ENCODE results near the gene WNK2. TPM values are rescaled to one million over a fixed set of nuclear protein-coding genes. Genes with fewer than 3 reads are reported as not detected.

Gene WNK2
- total and polyA plus RNA-seq, 4 experiments from 2014 or later = 0.26 TPM; not detected in 3

DNA sequence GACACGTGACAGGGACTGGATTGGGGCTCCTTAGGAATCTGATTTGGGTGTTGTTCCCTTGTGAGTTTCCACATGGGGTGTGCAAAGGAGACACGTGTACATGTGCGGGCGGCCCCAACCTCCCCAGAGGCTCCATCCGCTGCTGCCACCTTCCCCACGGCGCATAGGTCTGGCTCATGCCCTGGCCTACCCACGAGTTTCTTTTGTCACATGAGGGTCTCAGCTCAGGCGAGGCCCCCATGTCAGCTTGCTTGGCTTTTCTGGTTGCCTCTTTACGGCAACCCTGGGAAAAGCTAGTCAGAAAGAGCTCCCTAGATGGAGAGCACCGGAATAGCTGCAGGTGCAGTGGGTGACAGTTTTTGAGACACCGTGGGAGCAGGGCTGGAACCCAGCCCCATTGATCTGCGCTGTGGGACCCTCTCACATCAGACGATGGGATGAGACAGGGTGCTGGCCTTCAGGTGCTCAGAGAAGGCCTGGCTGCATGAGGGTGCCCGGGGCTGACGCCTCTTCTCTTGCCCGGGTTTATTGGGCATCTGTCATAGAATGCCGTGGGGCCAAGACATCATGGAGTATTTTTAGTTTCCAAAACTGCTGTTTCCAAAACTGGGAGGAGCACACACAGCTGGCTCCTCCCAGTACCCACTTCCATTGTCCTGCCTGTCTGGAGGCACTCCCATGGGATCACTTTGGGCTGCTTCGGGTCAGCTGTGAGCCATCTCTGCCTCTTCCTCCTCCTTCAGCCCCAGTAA is 107.8 kb downstream of the WNK2 start:
- H3K27ac Mint-ChIP-seq = no peak overlapping the region
- Histone ChIP-seq H3K9me3 (ENCODE audit: control insufficient read depth in 1 of 2, low read length in 2 of 2) (no peaks in the 10 kb centered on the region), H3K4me1 (ENCODE audit: insufficient read depth, low read length) (peaks cover 2% of the 10 kb centered on the region), H3K4me3 (ENCODE audit: low read length in 2 of 2) (no peak overlapping the region), H3K27ac (ENCODE audit: low read depth, low read length) (no peak overlapping the region), H3K27me3 (ENCODE audit: insufficient read depth, low read length) (no peaks in the 10 kb centered on the region), H3K36me3 (ENCODE audit: insufficient read depth, low read length) (no peaks in the 10 kb centered on the region)
- no peak for DNase-seq
- H3K9me3 Mint-ChIP-seq = no peaks in the 10 kb centered on the region
- no peak overlapping the region for H3K4me3 Mint-ChIP-seq
- no peaks in the 10 kb centered on the region for H3K36me3 Mint-ChIP-seq
- peaks cover 0 to 5% (median 3%) of the 10 kb centered on the region in 4 donors for H3K4me1 Mint-ChIP-seq
- ChIA-PET POLR2A (ENCODE audit: partially characterized antibody) (no interaction called here), CTCF (ENCODE audit: partially characterized antibody) (interaction anchor here (1.1 to 1.2 kb wide), 2 partner anchors 11 to 184 kb away, joined by 3 read pairs; no protein-coding TSS in a partner anchor)
- peaks cover 7 to 14% of the 10 kb centered on the region in 2 donors for H3K27me3 Mint-ChIP-seq
- intact Hi-C loops (cut with micrococcal nuclease) = no loop called here

- no peak overlapping the region for H3K27ac Mint-ChIP-seq
- Histone ChIP-seq H3K27ac (ENCODE audit: low read depth, low read length) (no peak overlapping the region), H3K4me1 (ENCODE audit: insufficient read depth, low read length) (peaks cover 7% of the 10 kb centered on the region), H3K27me3 (ENCODE audit: insufficient read depth, low read length) (no peaks in the 10 kb centered on the region), H3K4me3 (ENCODE audit: low read length in 2 of 2) (no peak overlapping the region), H3K9me3 (ENCODE audit: control insufficient read depth in 1 of 2, low read length in 2 of 2) (no peaks in the 10 kb centered on the region), H3K36me3 (ENCODE audit: insufficient read depth, low read length) (no peaks in the 10 kb centered on the region)
- ChIA-PET POLR2A (ENCODE audit: partially characterized antibody) (no interaction called here), CTCF (ENCODE audit: partially characterized antibody) (interaction anchor here (0.8 kb wide), 1 partner anchor 10 kb away, joined by 3 read pairs; no protein-coding TSS in a partner anchor)
- H3K27me3 Mint-ChIP-seq = peaks cover 7 to 12% of the 10 kb centered on the region in 2 donors
- DNase-seq = no peak
- H3K9me3 Mint-ChIP-seq = no peaks in the 10 kb centered on the region
- intact Hi-C loops (cut with micrococcal nuclease) = no loop called here
- H3K4me1 Mint-ChIP-seq = peaks cover 1 to 7% (median 3%) of the 10 kb centered on the region in 4 donors
- H3K36me3 Mint-ChIP-seq = no peaks in the 10 kb centered on the region
- H3K4me3 Mint-ChIP-seq = no peak overlapping the region
Measured at GRCh38 chr9:93292288-93292615, 108.3 kb downstream of the WNK2 start.

- H3K36me3 Mint-ChIP-seq = no peaks in the 10 kb centered on the region
- H3K27ac Mint-ChIP-seq = no peak overlapping the region
- H3K4me3 Mint-ChIP-seq = no peak overlapping the region
- H3K9me3 Mint-ChIP-seq = no peaks in the 10 kb centered on the region
- Histone ChIP-seq H3K4me3 (ENCODE audit: low read length in 2 of 2) (no peak overlapping the region), H3K27me3 (ENCODE audit: insufficient read depth, low read length) (no peaks in the 10 kb centered on the region), H3K36me3 (ENCODE audit: insufficient read depth, low read length) (no peaks in the 10 kb centered on the region), H3K9me3 (ENCODE audit: control insufficient read depth in 1 of 2, low read length in 2 of 2) (no peaks in the 10 kb centered on the region), H3K27ac (ENCODE audit: low read depth, low read length) (no peak overlapping the region), H3K4me1 (ENCODE audit: insufficient read depth, low read length) (peaks cover 9% of the 10 kb centered on the region)
- CTCF ChIA-PET (ENCODE audit: partially characterized antibody) = interaction anchor here (0.8 kb wide), 1 partner anchor 10 kb away, joined by 3 read pairs; no protein-coding TSS in a partner anchor
- no peak for DNase-seq
- intact Hi-C loops (cut with micrococcal nuclease) = no loop called here
- H3K4me1 Mint-ChIP-seq = peaks cover 2 to 6% (median 5%) of the 10 kb centered on the region in 4 donors
- peaks cover 7 to 10% of the 10 kb centered on the region in 2 donors for H3K27me3 Mint-ChIP-seq
- POLR2A ChIA-PET (ENCODE audit: partially characterized antibody) = no interaction called here
Measured at GRCh38 chr9:93292664-93293328, 108.9 kb downstream of the WNK2 start.

- Mint-ChIP-seq H3K36me3 (no peaks in the 10 kb centered on the region), H3K27me3 (peaks cover 4 to 8% of the 10 kb centered on the region in 2 donors), H3K27ac (peak overlapping the region in 3 of 7 donors; percentile 31 to 66 (median 42)), H3K4me1 (peaks cover 2 to 6% (median 5%) of the 10 kb centered on the region in 4 donors), H3K9me3 (no peaks in the 10 kb centered on the region), H3K4me3 (no peak overlapping the region)
- Histone ChIP-seq H3K9me3 (ENCODE audit: control insufficient read depth in 1 of 2, low read length in 2 of 2) (no peaks in the 10 kb centered on the region), H3K4me3 (ENCODE audit: low read length in 2 of 2) (no peak overlapping the region), H3K27ac (ENCODE audit: low read depth, low read length) (no peak overlapping the region), H3K27me3 (ENCODE audit: insufficient read depth, low read length) (no peaks in the 10 kb centered on the region), H3K4me1 (ENCODE audit: insufficient read depth, low read length) (peaks cover 9% of the 10 kb centered on the region), H3K36me3 (ENCODE audit: insufficient read depth, low read length) (no peaks in the 10 kb centered on the region)
- POLR2A ChIA-PET (ENCODE audit: partially characterized antibody) = no interaction called here
- CTCF ChIA-PET (ENCODE audit: partially characterized antibody) = no interaction called here
- intact Hi-C loops (cut with micrococcal nuclease) = no loop called here
- DNase-seq = no peak
Measured at GRCh38 chr9:93294011-93294410, 110.1 kb downstream of the WNK2 start.

DNA sequence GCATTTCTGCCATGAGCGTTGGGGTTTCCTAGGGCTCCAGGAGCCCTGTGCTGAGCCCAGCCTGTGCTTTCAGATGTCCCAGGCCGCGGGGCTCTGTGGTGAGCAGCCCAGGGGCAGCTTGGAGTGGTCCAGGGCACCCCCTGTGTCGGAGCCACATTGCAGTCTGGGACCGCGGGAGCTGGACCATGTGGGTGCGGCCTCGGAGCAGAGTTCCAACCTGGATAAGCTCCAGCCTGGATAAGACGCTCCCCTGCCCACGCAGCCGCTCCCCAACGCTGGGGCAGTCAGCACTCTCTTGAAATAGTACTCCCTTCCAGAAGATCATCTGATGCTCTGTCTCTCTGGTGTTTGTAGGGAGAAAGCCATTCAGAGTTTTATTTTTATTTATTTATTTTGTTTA is 111.1 kb downstream of the WNK2 start:
- no peaks in the 10 kb centered on the region for H3K9me3 ChIP-seq (ENCODE audit: control insufficient read depth in 1 of 2, low read length in 2 of 2)
- Mint-ChIP-seq H3K9me3 (no peaks in the 10 kb centered on the region), H3K4me3 (no peak overlapping the region), H3K27me3 (peaks cover 3 to 5% of the 10 kb centered on the region in 2 donors), H3K36me3 (no peaks in the 10 kb centered on the region), H3K4me1 (peaks cover 1 to 6% (median 5%) of the 10 kb centered on the region in 4 donors), H3K27ac (no peak overlapping the region)
- CTCF ChIA-PET (ENCODE audit: partially characterized antibody) = no interaction called here
- no peaks in the 10 kb centered on the region for H3K36me3 ChIP-seq (ENCODE audit: insufficient read depth, low read length)
- no peak overlapping the region for H3K4me3 ChIP-seq (ENCODE audit: low read length in 2 of 2)
- no peak for DNase-seq
- H3K27me3 ChIP-seq (ENCODE audit: insufficient read depth, low read length) = no peaks in the 10 kb centered on the region
- H3K4me1 ChIP-seq (ENCODE audit: insufficient read depth, low read length) = peaks cover 9% of the 10 kb centered on the region
- no peak overlapping the region for H3K27ac ChIP-seq (ENCODE audit: low read depth, low read length)
- intact Hi-C loops (cut with micrococcal nuclease) = no loop called here
- POLR2A ChIA-PET (ENCODE audit: partially characterized antibody) = no interaction called here

- ChIA-PET CTCF (ENCODE audit: partially characterized antibody) (no interaction called here), POLR2A (ENCODE audit: partially characterized antibody) (no interaction called here)
- intact Hi-C loops (cut with micrococcal nuclease) = no loop called here
- Mint-ChIP-seq H3K27ac (no peak overlapping the region), H3K36me3 (no peaks in the 10 kb centered on the region), H3K4me1 (peaks cover 1 to 6% (median 5%) of the 10 kb centered on the region in 4 donors), H3K4me3 (no peak overlapping the region), H3K9me3 (no peaks in the 10 kb centered on the region), H3K27me3 (peaks cover 3 to 4% of the 10 kb centered on the region in 2 donors)
- H3K4me1 ChIP-seq (ENCODE audit: insufficient read depth, low read length) = peaks cover 9% of the 10 kb centered on the region
- no peaks in the 10 kb centered on the region for H3K27me3 ChIP-seq (ENCODE audit: insufficient read depth, low read length)
- H3K9me3 ChIP-seq (ENCODE audit: control insufficient read depth in 1 of 2, low read length in 2 of 2) = no peaks in the 10 kb centered on the region
- no peak for DNase-seq
- H3K36me3 ChIP-seq (ENCODE audit: insufficient read depth, low read length) = no peaks in the 10 kb centered on the region
- no peak overlapping the region for H3K27ac ChIP-seq (ENCODE audit: low read depth, low read length)
- H3K4me3 ChIP-seq (ENCODE audit: low read length in 2 of 2) = no peak overlapping the region
Measured at GRCh38 chr9:93295456-93296076, 111.6 kb downstream of the WNK2 start.

DNA sequence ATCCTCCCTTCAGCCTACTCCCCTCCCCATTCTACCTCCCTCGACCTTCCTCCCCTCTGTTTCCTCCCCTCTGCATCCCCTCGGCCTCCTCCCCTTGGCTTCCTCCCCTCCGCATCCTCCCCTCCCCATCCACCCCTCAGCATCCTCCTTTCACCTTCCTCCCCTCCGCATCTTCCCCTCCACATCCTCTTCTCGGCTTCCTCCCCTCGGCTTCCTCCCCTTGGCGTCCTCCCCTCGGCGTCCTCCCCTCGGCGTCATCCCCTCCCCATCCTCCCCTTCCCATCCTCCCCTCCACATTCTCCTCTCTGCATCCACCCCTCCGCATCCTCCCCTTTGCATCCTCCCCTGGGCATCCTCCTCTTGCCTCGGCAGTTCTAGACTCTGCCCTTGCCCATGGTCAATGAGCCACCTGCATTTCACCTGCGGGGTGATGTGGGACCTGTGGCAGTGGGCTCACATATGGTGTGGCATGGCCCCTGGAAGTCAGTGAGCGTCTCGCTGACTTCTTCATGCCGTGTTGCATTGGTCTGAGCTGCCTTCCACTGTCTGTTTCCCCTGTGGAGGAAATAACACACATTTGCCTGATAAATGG is 113.0 kb downstream of the WNK2 start:
- Histone ChIP-seq H3K36me3 (ENCODE audit: insufficient read depth, low read length) (no peaks in the 10 kb centered on the region), H3K27ac (ENCODE audit: low read depth, low read length) (no peak overlapping the region), H3K4me1 (ENCODE audit: insufficient read depth, low read length) (peaks cover 9% of the 10 kb centered on the region), H3K4me3 (ENCODE audit: low read length in 2 of 2) (no peak overlapping the region), H3K9me3 (ENCODE audit: control insufficient read depth in 1 of 2, low read length in 2 of 2) (no peaks in the 10 kb centered on the region), H3K27me3 (ENCODE audit: insufficient read depth, low read length) (no peaks in the 10 kb centered on the region)
- no peak for DNase-seq
- intact Hi-C loops (cut with micrococcal nuclease) = no loop called here
- peak overlapping the region in 1 of 8 donors; percentile 20 for H3K4me3 Mint-ChIP-seq
- H3K36me3 Mint-ChIP-seq = no peaks in the 10 kb centered on the region
- ChIA-PET CTCF (ENCODE audit: partially characterized antibody) (no interaction called here), POLR2A (ENCODE audit: partially characterized antibody) (no interaction called here)
- peaks cover 1 to 6% (median 5%) of the 10 kb centered on the region in 4 donors for H3K4me1 Mint-ChIP-seq
- peaks cover 1 to 3% of the 10 kb centered on the region in 2 donors for H3K27me3 Mint-ChIP-seq
- no peaks in the 10 kb centered on the region for H3K9me3 Mint-ChIP-seq
- peak overlapping the region in 1 of 7 donors; percentile 57 for H3K27ac Mint-ChIP-seq
